LNCaP clone FGC (cell line): ENCODE results near the gene CARD19.

Source experiments
- DNase-seq: peaks from one replicate; pipeline ENCODE4 v3.0.0-alpha.2; 2011; ENCODE audit warnings: low read depth
- H3K4me3 ChIP-seq: 2 replicates; pipeline ENCODE4 v1.5.1; 2011; ENCODE audit warnings: mild to moderate bottlenecking, low read depth, low read length, control low read depth
- TF ChIP-seq, protein P1 (sequence below): IDR thresholded peaks from 2 replicates; pipeline ENCODE4 v1.5.1; 2012; ENCODE audit warnings: mild to moderate bottlenecking; ENCODE audit not compliant: control insufficient read depth, insufficient read depth; ENCODE audit errors: extremely low read depth

The CARD19 gene

DNA sequence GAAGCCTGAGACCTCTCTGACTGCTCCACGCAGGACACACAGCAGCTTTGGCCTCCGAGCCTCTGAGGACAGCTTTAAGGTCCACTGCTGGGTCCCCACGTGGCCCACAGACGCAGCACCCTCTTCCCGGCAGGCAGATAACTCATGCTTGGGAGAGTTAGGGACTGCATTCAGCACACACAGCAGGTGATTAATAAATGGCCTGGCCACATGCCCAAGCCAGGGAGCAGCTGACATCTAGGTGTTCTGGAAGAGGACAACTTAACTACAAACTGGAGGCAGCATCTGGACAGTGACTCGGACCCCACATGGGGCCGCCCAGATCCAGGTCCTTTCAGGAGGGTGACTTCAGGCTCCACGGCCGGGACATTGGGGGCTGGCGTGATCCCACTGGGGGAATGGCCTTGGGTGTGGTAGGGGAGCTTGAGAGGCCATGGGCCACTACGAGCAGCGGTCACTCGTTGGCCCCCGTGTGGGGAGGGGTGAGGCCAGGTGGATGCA lies 26.8 kb downstream of the CARD19 start:
- no peak overlapping the region for H3K4me3 ChIP-seq
- DNase-seq, result no peak
- TF ChIP-seq, protein P1, sequence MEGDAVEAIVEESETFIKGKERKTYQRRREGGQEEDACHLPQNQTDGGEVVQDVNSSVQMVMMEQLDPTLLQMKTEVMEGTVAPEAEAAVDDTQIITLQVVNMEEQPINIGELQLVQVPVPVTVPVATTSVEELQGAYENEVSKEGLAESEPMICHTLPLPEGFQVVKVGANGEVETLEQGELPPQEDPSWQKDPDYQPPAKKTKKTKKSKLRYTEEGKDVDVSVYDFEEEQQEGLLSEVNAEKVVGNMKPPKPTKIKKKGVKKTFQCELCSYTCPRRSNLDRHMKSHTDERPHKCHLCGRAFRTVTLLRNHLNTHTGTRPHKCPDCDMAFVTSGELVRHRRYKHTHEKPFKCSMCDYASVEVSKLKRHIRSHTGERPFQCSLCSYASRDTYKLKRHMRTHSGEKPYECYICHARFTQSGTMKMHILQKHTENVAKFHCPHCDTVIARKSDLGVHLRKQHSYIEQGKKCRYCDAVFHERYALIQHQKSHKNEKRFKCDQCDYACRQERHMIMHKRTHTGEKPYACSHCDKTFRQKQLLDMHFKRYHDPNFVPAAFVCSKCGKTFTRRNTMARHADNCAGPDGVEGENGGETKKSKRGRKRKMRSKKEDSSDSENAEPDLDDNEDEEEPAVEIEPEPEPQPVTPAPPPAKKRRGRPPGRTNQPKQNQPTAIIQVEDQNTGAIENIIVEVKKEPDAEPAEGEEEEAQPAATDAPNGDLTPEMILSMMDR, result no peak

DNA sequence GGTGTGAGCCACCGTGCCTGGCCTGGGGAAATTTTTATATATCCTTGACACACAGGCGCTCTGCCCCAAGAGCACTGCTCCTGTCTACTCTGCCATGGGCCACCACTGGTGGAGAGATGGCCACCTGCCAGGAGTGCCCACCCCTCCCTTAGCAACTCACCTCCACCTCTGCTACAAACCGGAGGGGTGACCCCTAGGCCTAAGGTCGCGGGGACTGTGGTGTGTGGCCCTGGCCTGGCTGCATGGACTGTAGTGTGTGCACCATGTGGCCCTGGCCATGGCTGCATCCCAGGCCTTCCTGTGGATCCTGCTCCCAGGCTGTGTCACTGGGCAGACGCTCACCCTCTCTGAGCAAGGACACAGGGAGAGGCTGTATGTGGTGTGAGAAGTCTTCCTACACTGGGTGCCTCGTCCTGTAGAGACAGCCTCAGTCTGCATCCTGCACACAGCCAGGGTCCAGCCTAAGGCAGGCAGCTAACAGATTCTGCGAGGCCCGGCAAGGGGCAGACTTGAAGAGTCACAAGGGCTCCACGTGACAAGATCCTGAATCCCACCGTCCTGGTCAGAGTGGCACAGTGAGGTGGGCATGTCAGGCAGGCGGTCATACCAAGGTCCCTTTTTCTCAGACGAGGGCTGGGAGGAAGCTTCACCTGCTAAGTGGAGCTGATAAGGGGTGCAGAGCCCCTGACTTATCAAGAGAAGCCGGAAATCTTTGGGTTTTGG lies 27.7 kb downstream of the CARD19 start:
- no peak overlapping the region for H3K4me3 ChIP-seq
- TF ChIP-seq, protein P1, result no peak
- no peak for DNase-seq

DNA sequence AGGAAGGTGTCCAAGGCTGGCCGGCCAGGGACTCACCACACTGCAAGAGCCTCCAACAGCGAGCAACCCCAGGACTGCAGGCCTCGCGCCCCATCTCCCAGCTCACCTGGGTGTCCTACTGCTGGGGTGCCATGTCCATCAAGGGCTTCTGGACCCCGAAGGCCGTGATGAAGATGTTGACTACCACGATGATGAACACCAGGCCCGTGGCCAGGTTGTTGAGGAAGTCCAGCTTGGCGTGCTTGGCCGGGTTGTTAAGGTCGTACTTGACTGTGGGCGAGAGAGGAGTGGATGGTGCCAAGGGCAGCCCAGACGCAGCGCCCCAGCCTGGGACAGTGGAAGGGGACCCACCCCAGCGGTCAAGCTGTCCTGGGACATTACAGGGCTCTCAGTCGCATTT lies 28.8 kb downstream of the CARD19 start:
- DNase-seq, result no peak
- TF ChIP-seq, protein P1, result no peak
- no peak overlapping the region for H3K4me3 ChIP-seq

DNA sequence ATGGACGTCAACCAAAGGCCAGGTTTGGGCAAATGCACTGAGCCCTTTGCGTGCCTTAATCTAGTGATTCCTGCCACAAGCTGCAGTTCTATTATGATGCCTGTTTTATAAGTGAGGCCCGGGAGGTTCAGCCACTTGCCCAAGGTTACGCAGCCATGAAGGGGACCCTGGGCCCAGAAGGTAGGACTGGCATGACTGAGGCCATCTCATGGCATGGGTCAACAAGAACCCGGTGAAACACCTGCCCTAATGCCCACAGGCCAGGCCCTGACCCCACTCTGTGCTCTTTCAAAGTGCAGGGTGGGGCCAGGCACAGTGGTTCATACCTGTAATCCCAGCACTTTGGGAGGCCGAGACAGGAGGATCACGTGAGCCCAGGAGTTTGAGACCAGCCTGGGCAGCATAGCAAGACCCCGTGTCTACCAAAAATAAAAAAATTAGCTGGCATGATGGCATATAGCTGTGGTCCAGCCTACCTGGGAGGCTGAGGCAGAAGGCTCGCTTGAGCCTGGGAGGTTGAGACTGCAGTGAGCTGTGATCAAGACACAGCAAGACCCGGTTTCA lies 29.4 kb downstream of the CARD19 start:
- TF ChIP-seq, protein P1, result no peak
- no peak for DNase-seq
- H3K4me3 ChIP-seq, result no peak overlapping the region

DNA sequence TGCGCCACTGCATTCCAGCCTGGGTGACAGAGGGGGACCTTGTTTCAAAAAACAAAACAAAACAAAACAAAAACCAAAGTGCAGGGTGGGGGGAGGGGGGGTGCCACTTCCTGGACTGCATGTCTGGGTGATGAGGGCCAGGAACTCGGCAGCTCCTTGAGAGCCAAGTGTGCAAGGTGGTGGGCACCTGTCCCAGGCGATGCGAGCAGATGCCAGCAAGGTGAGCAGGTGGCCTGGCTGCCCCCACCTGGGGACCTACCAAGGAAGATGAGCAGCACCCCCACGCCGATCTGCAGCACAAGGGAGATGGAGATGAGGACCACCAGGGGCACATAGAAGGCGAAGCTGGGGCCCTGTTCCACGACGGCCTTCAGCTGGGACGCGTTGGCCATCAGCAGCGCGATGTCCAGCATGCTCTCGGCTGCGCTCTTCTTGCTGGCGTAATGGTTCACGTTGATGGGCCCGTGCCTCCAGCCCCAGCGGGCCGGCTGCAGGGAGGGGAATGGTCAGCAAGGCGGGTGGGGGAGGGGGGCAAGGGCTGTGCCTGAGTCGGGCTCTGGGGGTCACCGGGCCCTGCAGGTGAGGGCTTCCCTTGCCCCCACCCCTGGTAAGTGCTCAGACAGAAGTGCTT lies 30.2 kb downstream of the CARD19 start:
- TF ChIP-seq, protein P1, result no peak
- DNase-seq, result no peak
- H3K4me3 ChIP-seq, result no peak overlapping the region

DNA sequence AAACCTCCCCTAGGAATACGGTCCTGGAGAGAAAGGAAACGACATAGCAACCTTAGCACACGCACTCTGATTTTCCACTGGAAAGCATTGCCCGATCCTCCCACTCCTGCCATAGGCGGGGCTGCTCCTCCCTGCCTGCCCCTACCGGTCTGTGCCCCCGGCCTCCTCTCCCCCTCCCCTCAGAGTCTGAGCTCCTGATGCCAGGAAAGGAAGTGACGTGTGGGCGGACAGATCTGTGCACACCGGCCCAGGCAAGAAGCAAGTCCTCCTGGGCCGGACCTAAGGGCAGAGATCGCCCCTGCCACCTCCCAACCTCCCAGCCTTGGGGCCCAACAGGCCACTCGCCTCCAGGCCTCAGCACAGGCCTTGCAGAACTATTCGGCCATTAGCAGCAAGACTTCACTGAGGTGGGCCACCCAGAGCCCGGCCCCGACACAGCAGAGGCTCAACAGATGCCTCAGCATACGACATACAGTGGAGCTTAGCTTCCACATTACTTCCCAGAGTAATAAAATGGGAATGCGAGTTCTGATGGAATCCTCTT lies 30.9 kb downstream of the CARD19 start:
- DNase-seq, result no peak
- no peak overlapping the region for H3K4me3 ChIP-seq
- TF ChIP-seq, protein P1, result no peak
